ENCODE measurements around the gene LIG4.

DNA sequence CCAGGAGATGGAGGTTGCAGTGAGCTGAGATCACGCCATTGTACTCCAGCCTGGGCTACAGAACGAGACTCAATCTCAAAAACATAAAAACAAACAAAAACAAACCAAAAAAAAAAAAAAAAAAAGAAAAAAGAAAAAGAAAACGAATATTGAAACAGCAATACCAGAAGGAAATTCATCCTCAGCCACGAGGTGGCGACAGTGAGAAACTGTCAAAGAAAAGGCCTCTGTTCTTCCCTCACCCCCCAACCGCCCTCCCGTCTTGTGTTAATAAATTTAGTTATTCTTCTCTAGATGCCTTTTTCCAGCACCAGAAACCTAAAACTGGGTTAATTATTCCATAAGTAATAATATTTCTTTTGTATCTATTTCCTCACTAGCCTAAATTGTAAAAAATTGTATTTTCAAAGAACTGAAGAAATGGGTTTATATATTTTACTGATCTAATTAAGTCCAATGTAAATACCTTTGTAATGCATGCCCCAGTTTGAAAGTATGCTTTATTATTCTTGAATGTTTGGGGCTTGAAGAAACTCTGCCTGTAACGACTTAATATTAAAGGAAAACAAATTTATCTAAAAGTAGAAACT lies 38.6 kb downstream of the LIG4 start:
- TF ChIP-seq POLR2A (IDR thresholded peaks at IDR 0.05) (no peak), CTCF (IDR thresholded peaks at IDR 0.05) (no peak)
